Right ventricle myocardium superior (tissue), 1 donor: ENCODE data around the gene GRID1. TPM values are rescaled to one million over a fixed set of nuclear protein-coding genes. Genes with fewer than 3 reads are reported as not detected.

Source experiments
- ATAC-seq: fragments of 200-7000 bp; cut with Tn5 transposase; one replicate; pipeline ENCODE4 v1.9.1; 2020; ENCODE audit warnings: mild to moderate bottlenecking; ENCODE audit not compliant: poor library complexity
- DNase-seq: peaks from one replicate; pipeline ENCODE4 v3.0.0-alpha.2; 2020
- intact Hi-C: fragments of 100-400 bp; cut with DNase I; formaldehyde crosslinking; loops from one replicate; pipeline ENCODE4 v1.11.2; 2022
- long read RNA-seq: library from polyadenylated mRNA; unstranded; transcript quantifications from one replicate; pipeline ENCODE4 v2.0.0, GENCODE V29; 2021
- total RNA-seq: library from RNA; stranded (reverse); fragmentation: NEBNext Ultra II Directional; extraction: Animal tissue kit (Norgen Biotek cat#: 25700); gene quantifications from one replicate; pipeline ENCODE4 v1.2.1, GENCODE V29; 2021
- donor health status: DM: no; HTN: yes; CAD: no; lungs with severe emphysema.

GRID1 gene
- 1.1 TPM for total RNA-seq
- long read RNA-seq, partial matches to known transcripts = 0 of 5 reads
- long read RNA-seq, other reads (novel, unspliced or antisense) = 5 of 5 reads

- intact Hi-C loops = no loop called here
- ATAC-seq = peak; percentile 55
- DNase-seq = peak; percentile 53
Observed at GRCh38 chr10:86366033-86366901, at the start of gene GRID1. Gene GRID1 (minus strand): TSS chr10:86366795.

- DNase-seq (no peak), ATAC-seq (no peak)
- intact Hi-C loops = no loop called here
Observed at GRCh38 chr10:86415583-86415982, 49.0 kb upstream of the GRID1 start.

GRCh38 chr10:86415116-86415515 is 48.5 kb upstream of the GRID1 start:
- intact Hi-C loops = no loop called here
- ATAC-seq (no peak), DNase-seq (no peak)

- intact Hi-C loops = no loop called here
- DNase-seq (no peak), ATAC-seq (no peak)
Observed at GRCh38 chr10:86413046-86413728, 46.6 kb upstream of the GRID1 start.

- intact Hi-C loops = no loop called here
- DNase-seq = no peak
- peak; percentile 12 for ATAC-seq
Observed at GRCh38 chr10:86411852-86412560, 45.4 kb upstream of the GRID1 start.

GRCh38 chr10:86411281-86411841 is 44.8 kb upstream of the GRID1 start:
- ATAC-seq (peak; percentile 56), DNase-seq (no peak)
- intact Hi-C loops = no loop called here

GRCh38 chr10:86410542-86411124 is 44.0 kb upstream of the GRID1 start:
- ATAC-seq (no peak), DNase-seq (no peak)
- intact Hi-C loops = no loop called here

GRCh38 chr10:86409183-86409582 is 42.6 kb upstream of the GRID1 start:
- DNase-seq (no peak), ATAC-seq (no peak)
- intact Hi-C loops = no loop called here

GRCh38 chr10:86403183-86403797 is 36.7 kb upstream of the GRID1 start:
- no peak for ATAC-seq
- intact Hi-C loops = loop anchor here (5.0 kb wide), 1 partner anchor 184 kb away; no protein-coding TSS in a partner anchor

GRCh38 chr10:86402283-86402941 is 35.8 kb upstream of the GRID1 start:
- ATAC-seq (no peak), DNase-seq (no peak)
- intact Hi-C loops = loop anchor here (5.0 kb wide), 1 partner anchor 185 kb away; no protein-coding TSS in a partner anchor

More at GRCh38 chr10:86403183-86403797, 36.7 kb upstream of the GRID1 start:
- DNase-seq = no peak

- no peak for DNase-seq
- ATAC-seq = no peak
- intact Hi-C loops = loop anchor here (5.0 kb wide), 1 partner anchor 186 kb away; no protein-coding TSS in a partner anchor
Observed at GRCh38 chr10:86401588-86402282, 35.1 kb upstream of the GRID1 start.

GRCh38 chr10:86400705-86401587 is 34.4 kb upstream of the GRID1 start:
- intact Hi-C loops = loop anchor here (5.0 kb wide), 1 partner anchor 186 kb away; no protein-coding TSS in a partner anchor
- DNase-seq (peak; percentile 70), ATAC-seq (peak; percentile 38)

GRCh38 chr10:86399879-86400704 is 33.5 kb upstream of the GRID1 start:
- intact Hi-C loops = loop anchor here (5.0 kb wide), 1 partner anchor 187 kb away; no protein-coding TSS in a partner anchor
- peak; percentile 95 for ATAC-seq
- peak; percentile 96 for DNase-seq

- intact Hi-C loops = no loop called here
- no peak for DNase-seq
- ATAC-seq = no peak
Observed at GRCh38 chr10:86399514-86399878, 32.9 kb upstream of the GRID1 start.

- DNase-seq (no peak), ATAC-seq (no peak)
- intact Hi-C loops = no loop called here
Observed at GRCh38 chr10:86397120-86397519, 30.5 kb upstream of the GRID1 start.
